ENCODE data around the gene RBAK.

Gene RBAK

GRCh38 chr7:5063698-5064097 is 18.0 kb downstream of the RBAK start:
- no peak overlapping the region for H4K8ac ChIP-seq (ENCODE audit: low read depth, low read length)
- H3K18ac ChIP-seq (ENCODE audit: low read length) = no peak overlapping the region
- H2BK5ac ChIP-seq (ENCODE audit: low read depth, low read length, poor library complexity) = no peak overlapping the region
- no peaks in the 10 kb centered on the region for H3K4me1 ChIP-seq (ENCODE audit: control insufficient read depth in 1 of 2, insufficient read depth in 2 of 2, low read length in 2 of 2)
- no CpG with 5 or more reads among the region's 2 CpGs for WGBS (ENCODE audit: extremely low coverage, insufficient coverage, insufficient read length)
- H3K23ac ChIP-seq (ENCODE audit: low read length) = no peak overlapping the region
- H4K91ac ChIP-seq (ENCODE audit: low read depth, low read length) = no peak overlapping the region
- no peak overlapping the region for H2BK120ac ChIP-seq (ENCODE audit: insufficient read depth, low read length, poor library complexity)
- no peaks in the 10 kb centered on the region for H3K27me3 ChIP-seq (ENCODE audit: insufficient read depth, low read length)
- H3K9me3 ChIP-seq (ENCODE audit: insufficient read depth, low read depth, low read length) = peaks cover 7% of the 10 kb centered on the region
- no peak overlapping the region for H3K4ac ChIP-seq (ENCODE audit: low read depth, low read length)
- H3K27ac ChIP-seq (ENCODE audit: low read depth, low read length) = no peak overlapping the region
- H2AFZ ChIP-seq (ENCODE audit: insufficient read depth, low read length, poor library complexity) = no peak overlapping the region
- no peaks in the 10 kb centered on the region for H3K79me2 ChIP-seq (ENCODE audit: control insufficient read depth, insufficient read depth, low read length, poor library complexity)
- H3K14ac ChIP-seq (ENCODE audit: low read length) = no peak overlapping the region
- DNase-seq = peak in 1 of 2 donors; percentile 16
- H3K4me3 ChIP-seq (ENCODE audit: low read depth, low read length) = no peak overlapping the region
- H3K9ac ChIP-seq (ENCODE audit: low read length) = no peak overlapping the region
- H2BK12ac ChIP-seq (ENCODE audit: low read length) = no peak overlapping the region
- no peak overlapping the region for H3K4me2 ChIP-seq (ENCODE audit: low read length)
- no peak overlapping the region for H4K12ac ChIP-seq (ENCODE audit: low read depth, low read length)
- no peaks in the 10 kb centered on the region for H3K79me1 ChIP-seq (ENCODE audit: low read length)
- H3K36me3 ChIP-seq (ENCODE audit: control insufficient read depth in 1 of 2, insufficient read depth in 2 of 2, low read length in 2 of 2) = peaks cover 12 to 36% of the 10 kb centered on the region in 2 experiments
- no peak overlapping the region for H2AK5ac ChIP-seq (ENCODE audit: low read length)

GRCh38 chr7:5064391-5065106 is 18.9 kb downstream of the RBAK start:
- Histone ChIP-seq H2BK12ac (ENCODE audit: low read length) (no peak overlapping the region), H4K91ac (ENCODE audit: low read depth, low read length) (no peak overlapping the region), H2AFZ (ENCODE audit: insufficient read depth, low read length, poor library complexity) (no peak overlapping the region), H3K79me2 (ENCODE audit: control insufficient read depth, insufficient read depth, low read length, poor library complexity) (no peaks in the 10 kb centered on the region), H3K36me3 (ENCODE audit: control insufficient read depth in 1 of 2, insufficient read depth in 2 of 2, low read length in 2 of 2) (peaks cover 10 to 32% of the 10 kb centered on the region in 2 experiments), H3K9ac (ENCODE audit: low read length) (no peak overlapping the region), H3K27ac (ENCODE audit: low read depth, low read length) (no peak overlapping the region), H2BK5ac (ENCODE audit: low read depth, low read length, poor library complexity) (no peak overlapping the region), H3K4ac (ENCODE audit: low read depth, low read length) (no peak overlapping the region), H3K4me1 (ENCODE audit: control insufficient read depth in 1 of 2, insufficient read depth in 2 of 2, low read length in 2 of 2) (no peaks in the 10 kb centered on the region), H3K4me2 (ENCODE audit: low read length) (no peak overlapping the region), H2AK5ac (ENCODE audit: low read length) (no peak overlapping the region), H3K23ac (ENCODE audit: low read length) (no peak overlapping the region), H2BK120ac (ENCODE audit: insufficient read depth, low read length, poor library complexity) (no peak overlapping the region), H4K8ac (ENCODE audit: low read depth, low read length) (no peak overlapping the region), H3K14ac (ENCODE audit: low read length) (no peak overlapping the region), H3K9me3 (ENCODE audit: insufficient read depth, low read depth, low read length) (peaks cover 7% of the 10 kb centered on the region), H3K79me1 (ENCODE audit: low read length) (no peaks in the 10 kb centered on the region), H3K27me3 (ENCODE audit: insufficient read depth, low read length) (no peaks in the 10 kb centered on the region), H3K18ac (ENCODE audit: low read length) (no peak overlapping the region), H3K4me3 (ENCODE audit: low read depth, low read length) (no peak overlapping the region), H4K12ac (ENCODE audit: low read depth, low read length) (no peak overlapping the region)
- DNase-seq = no peak
- WGBS (ENCODE audit: extremely low coverage, insufficient coverage, insufficient read length) = no CpG with 5 or more reads among the region's 12 CpGs

- H3K79me1 ChIP-seq (ENCODE audit: low read length) = no peaks in the 10 kb centered on the region
- H2AFZ ChIP-seq (ENCODE audit: insufficient read depth, low read length, poor library complexity) = no peak overlapping the region
- WGBS (ENCODE audit: extremely low coverage, insufficient coverage, insufficient read length) = no CpG with 5 or more reads among the region's 5 CpGs
- no peak overlapping the region for H3K27ac ChIP-seq (ENCODE audit: low read depth, low read length)
- no peak overlapping the region for H2BK120ac ChIP-seq (ENCODE audit: insufficient read depth, low read length, poor library complexity)
- no peak overlapping the region for H2AK5ac ChIP-seq (ENCODE audit: low read length)
- no peak for DNase-seq
- no peak overlapping the region for H2BK5ac ChIP-seq (ENCODE audit: low read depth, low read length, poor library complexity)
- peaks cover 11% of the 10 kb centered on the region for H3K9me3 ChIP-seq (ENCODE audit: insufficient read depth, low read depth, low read length)
- H3K4me2 ChIP-seq (ENCODE audit: low read length) = no peak overlapping the region
- no peak overlapping the region for H4K12ac ChIP-seq (ENCODE audit: low read depth, low read length)
- no peaks in the 10 kb centered on the region for H3K4me1 ChIP-seq (ENCODE audit: control insufficient read depth in 1 of 2, insufficient read depth in 2 of 2, low read length in 2 of 2)
- H3K79me2 ChIP-seq (ENCODE audit: control insufficient read depth, insufficient read depth, low read length, poor library complexity) = no peaks in the 10 kb centered on the region
- no peak overlapping the region for H3K18ac ChIP-seq (ENCODE audit: low read length)
- peaks cover 10 to 32% of the 10 kb centered on the region in 2 experiments for H3K36me3 ChIP-seq (ENCODE audit: control insufficient read depth in 1 of 2, insufficient read depth in 2 of 2, low read length in 2 of 2)
- H4K8ac ChIP-seq (ENCODE audit: low read depth, low read length) = no peak overlapping the region
- H2BK12ac ChIP-seq (ENCODE audit: low read length) = no peak overlapping the region
- H3K27me3 ChIP-seq (ENCODE audit: insufficient read depth, low read length) = no peaks in the 10 kb centered on the region
- no peak overlapping the region for H3K23ac ChIP-seq (ENCODE audit: low read length)
- no peak overlapping the region for H3K14ac ChIP-seq (ENCODE audit: low read length)
- H3K4ac ChIP-seq (ENCODE audit: low read depth, low read length) = no peak overlapping the region
- no peak overlapping the region for H3K4me3 ChIP-seq (ENCODE audit: low read depth, low read length)
- H4K91ac ChIP-seq (ENCODE audit: low read depth, low read length) = no peak overlapping the region
- no peak overlapping the region for H3K9ac ChIP-seq (ENCODE audit: low read length)
These were observed 19.4 kb downstream of the RBAK start for GRCh38 chr7:5065107-5065407.

- Histone ChIP-seq H3K9me3 (ENCODE audit: insufficient read depth, low read depth, low read length) (peaks cover 20% of the 10 kb centered on the region), H2BK12ac (ENCODE audit: low read length) (no peak overlapping the region), H3K27ac (ENCODE audit: low read depth, low read length) (no peak overlapping the region), H4K91ac (ENCODE audit: low read depth, low read length) (no peak overlapping the region), H4K8ac (ENCODE audit: low read depth, low read length) (no peak overlapping the region), H3K4ac (ENCODE audit: low read depth, low read length) (no peak overlapping the region), H3K79me2 (ENCODE audit: control insufficient read depth, insufficient read depth, low read length, poor library complexity) (no peaks in the 10 kb centered on the region), H3K23ac (ENCODE audit: low read length) (no peak overlapping the region), H4K12ac (ENCODE audit: low read depth, low read length) (no peak overlapping the region), H3K9ac (ENCODE audit: low read length) (no peak overlapping the region), H3K36me3 (ENCODE audit: control insufficient read depth in 1 of 2, insufficient read depth in 2 of 2, low read length in 2 of 2) (peaks cover 3 to 10% of the 10 kb centered on the region in 2 experiments), H3K18ac (ENCODE audit: low read length) (no peak overlapping the region), H2BK5ac (ENCODE audit: low read depth, low read length, poor library complexity) (no peak overlapping the region), H3K4me1 (ENCODE audit: control insufficient read depth in 1 of 2, insufficient read depth in 2 of 2, low read length in 2 of 2) (no peaks in the 10 kb centered on the region), H2BK120ac (ENCODE audit: insufficient read depth, low read length, poor library complexity) (no peak overlapping the region), H3K79me1 (ENCODE audit: low read length) (no peaks in the 10 kb centered on the region), H3K27me3 (ENCODE audit: insufficient read depth, low read length) (no peaks in the 10 kb centered on the region), H2AK5ac (ENCODE audit: low read length) (no peak overlapping the region), H3K4me2 (ENCODE audit: low read length) (no peak overlapping the region), H3K14ac (ENCODE audit: low read length) (no peak overlapping the region), H2AFZ (ENCODE audit: insufficient read depth, low read length, poor library complexity) (no peak overlapping the region), H3K4me3 (ENCODE audit: low read depth, low read length) (no peak overlapping the region)
- DNase-seq = no peak
- no CpG with 5 or more reads among the region's 4 CpGs for WGBS (ENCODE audit: extremely low coverage, insufficient coverage, insufficient read length)
These were observed 22.9 kb downstream of the RBAK start for GRCh38 chr7:5068521-5068920.
